ENCODE measurements around the gene SEC31B.
A peak's percentile ranks its signal among the peaks of the same experiment; 100 is the strongest.

SEC31B gene

GRCh38 chr10:100510533-100511308, 8.9 kb downstream of the SEC31B start:
- Histone ChIP-seq H3K4me3 (ENCODE audit: low read depth, low read length) (no peak overlapping the region), H3K27ac (ENCODE audit: low read depth, low read length) (no peak overlapping the region), H3K27me3 (ENCODE audit: insufficient read depth, low read length) (no peaks in the 10 kb centered on the region), H3K36me3 (ENCODE audit: insufficient read depth, low read length) (no peaks in the 10 kb centered on the region), H3K4me1 (ENCODE audit: control insufficient read depth, insufficient read depth, low read length, unreplicated experiment) (peaks cover 15% of the 10 kb centered on the region), H2AFZ (ENCODE audit: low read length, unreplicated experiment) (no peak overlapping the region), H3K79me2 (ENCODE audit: control insufficient read depth, insufficient read depth, low read length, unreplicated experiment) (no peaks in the 10 kb centered on the region)

- no peak overlapping the region for H3K27ac ChIP-seq (ENCODE audit: low read depth, low read length)
Measured at GRCh38 chr10:100509241-100509840, 10.3 kb downstream of the SEC31B start.

GRCh38 chr10:100508691-100509150, 10.9 kb downstream of the SEC31B start:
- Histone ChIP-seq H2AFZ (ENCODE audit: low read length, unreplicated experiment) (no peak overlapping the region), H3K27me3 (ENCODE audit: insufficient read depth, low read length) (no peaks in the 10 kb centered on the region), H3K36me3 (ENCODE audit: insufficient read depth, low read length) (no peaks in the 10 kb centered on the region), H3K79me2 (ENCODE audit: control insufficient read depth, insufficient read depth, low read length, unreplicated experiment) (no peaks in the 10 kb centered on the region), H3K27ac (ENCODE audit: low read depth, low read length) (no peak overlapping the region), H3K4me1 (ENCODE audit: control insufficient read depth, insufficient read depth, low read length, unreplicated experiment) (peaks cover 15% of the 10 kb centered on the region), H3K4me3 (ENCODE audit: low read depth, low read length) (no peak overlapping the region)

More at GRCh38 chr10:100509241-100509840, 10.3 kb downstream of the SEC31B start:
- no peaks in the 10 kb centered on the region for H3K79me2 ChIP-seq (ENCODE audit: control insufficient read depth, insufficient read depth, low read length, unreplicated experiment)
- H3K36me3 ChIP-seq (ENCODE audit: insufficient read depth, low read length), result no peaks in the 10 kb centered on the region
- no peaks in the 10 kb centered on the region for H3K27me3 ChIP-seq (ENCODE audit: insufficient read depth, low read length)
- no peak overlapping the region for H2AFZ ChIP-seq (ENCODE audit: low read length, unreplicated experiment)
- no peak overlapping the region for H3K4me3 ChIP-seq (ENCODE audit: low read depth, low read length)
- peaks cover 15% of the 10 kb centered on the region for H3K4me1 ChIP-seq (ENCODE audit: control insufficient read depth, insufficient read depth, low read length, unreplicated experiment)

GRCh38 chr10:100508266-100508665, 11.4 kb downstream of the SEC31B start:
- Histone ChIP-seq H2AFZ (ENCODE audit: low read length, unreplicated experiment) (no peak overlapping the region), H3K36me3 (ENCODE audit: insufficient read depth, low read length) (no peaks in the 10 kb centered on the region), H3K4me3 (ENCODE audit: low read depth, low read length) (no peak overlapping the region), H3K4me1 (ENCODE audit: control insufficient read depth, insufficient read depth, low read length, unreplicated experiment) (peaks cover 15% of the 10 kb centered on the region), H3K27ac (ENCODE audit: low read depth, low read length) (no peak overlapping the region), H3K79me2 (ENCODE audit: control insufficient read depth, insufficient read depth, low read length, unreplicated experiment) (no peaks in the 10 kb centered on the region), H3K27me3 (ENCODE audit: insufficient read depth, low read length) (no peaks in the 10 kb centered on the region)

- Histone ChIP-seq H3K27ac (ENCODE audit: low read depth, low read length) (no peak overlapping the region), H3K36me3 (ENCODE audit: insufficient read depth, low read length) (no peaks in the 10 kb centered on the region)
Measured at GRCh38 chr10:100507357-100507732, 12.3 kb downstream of the SEC31B start.

GRCh38 chr10:100506596-100507356, 12.9 kb downstream of the SEC31B start:
- Histone ChIP-seq H3K36me3 (ENCODE audit: insufficient read depth, low read length) (no peaks in the 10 kb centered on the region), H3K4me3 (ENCODE audit: low read depth, low read length) (no peak overlapping the region), H3K27me3 (ENCODE audit: insufficient read depth, low read length) (no peaks in the 10 kb centered on the region), H3K27ac (ENCODE audit: low read depth, low read length) (peak overlapping the region; percentile 12; the same call in 1 of the 2 replicates), H3K79me2 (ENCODE audit: control insufficient read depth, insufficient read depth, low read length, unreplicated experiment) (no peaks in the 10 kb centered on the region), H3K4me1 (ENCODE audit: control insufficient read depth, insufficient read depth, low read length, unreplicated experiment) (peaks cover 15% of the 10 kb centered on the region), H2AFZ (ENCODE audit: low read length, unreplicated experiment) (no peak overlapping the region)

More at GRCh38 chr10:100507357-100507732, 12.3 kb downstream of the SEC31B start:
- Histone ChIP-seq H3K4me1 (ENCODE audit: control insufficient read depth, insufficient read depth, low read length, unreplicated experiment) (peaks cover 15% of the 10 kb centered on the region), H3K79me2 (ENCODE audit: control insufficient read depth, insufficient read depth, low read length, unreplicated experiment) (no peaks in the 10 kb centered on the region), H2AFZ (ENCODE audit: low read length, unreplicated experiment) (no peak overlapping the region), H3K4me3 (ENCODE audit: low read depth, low read length) (no peak overlapping the region), H3K27me3 (ENCODE audit: insufficient read depth, low read length) (no peaks in the 10 kb centered on the region)

GRCh38 chr10:100505164-100505563, 14.5 kb downstream of the SEC31B start:
- H2AFZ ChIP-seq (ENCODE audit: low read length, unreplicated experiment), result no peak overlapping the region
- H3K4me3 ChIP-seq (ENCODE audit: low read depth, low read length), result no peak overlapping the region
- H3K27ac ChIP-seq (ENCODE audit: low read depth, low read length), result no peak overlapping the region
- no peaks in the 10 kb centered on the region for H3K79me2 ChIP-seq (ENCODE audit: control insufficient read depth, insufficient read depth, low read length, unreplicated experiment)
- no peaks in the 10 kb centered on the region for H3K27me3 ChIP-seq (ENCODE audit: insufficient read depth, low read length)
- no peaks in the 10 kb centered on the region for H3K36me3 ChIP-seq (ENCODE audit: insufficient read depth, low read length)
- peaks cover 15% of the 10 kb centered on the region for H3K4me1 ChIP-seq (ENCODE audit: control insufficient read depth, insufficient read depth, low read length, unreplicated experiment)

GRCh38 chr10:100504096-100504495, 15.6 kb downstream of the SEC31B start:
- Histone ChIP-seq H3K4me1 (ENCODE audit: control insufficient read depth, insufficient read depth, low read length, unreplicated experiment) (peaks cover 15% of the 10 kb centered on the region), H3K27ac (ENCODE audit: low read depth, low read length) (no peak overlapping the region), H2AFZ (ENCODE audit: low read length, unreplicated experiment) (no peak overlapping the region), H3K79me2 (ENCODE audit: control insufficient read depth, insufficient read depth, low read length, unreplicated experiment) (no peaks in the 10 kb centered on the region), H3K27me3 (ENCODE audit: insufficient read depth, low read length) (no peaks in the 10 kb centered on the region), H3K36me3 (ENCODE audit: insufficient read depth, low read length) (no peaks in the 10 kb centered on the region), H3K4me3 (ENCODE audit: low read depth, low read length) (no peak overlapping the region)

GRCh38 chr10:100502926-100503494, 16.7 kb downstream of the SEC31B start:
- Histone ChIP-seq H3K27ac (ENCODE audit: low read depth, low read length) (no peak overlapping the region), H3K4me3 (ENCODE audit: low read depth, low read length) (no peak overlapping the region), H2AFZ (ENCODE audit: low read length, unreplicated experiment) (no peak overlapping the region), H3K79me2 (ENCODE audit: control insufficient read depth, insufficient read depth, low read length, unreplicated experiment) (no peaks in the 10 kb centered on the region), H3K4me1 (ENCODE audit: control insufficient read depth, insufficient read depth, low read length, unreplicated experiment) (peaks cover 15% of the 10 kb centered on the region), H3K36me3 (ENCODE audit: insufficient read depth, low read length) (0 out of 2 replicates have a peak, but pooled peaks cover 4% of the 10 kb centered on the region), H3K27me3 (ENCODE audit: insufficient read depth, low read length) (no peaks in the 10 kb centered on the region)

GRCh38 chr10:100501423-100501822, 18.2 kb downstream of the SEC31B start:
- H2AFZ ChIP-seq (ENCODE audit: low read length, unreplicated experiment), result no peak overlapping the region
- no peak overlapping the region for H3K4me3 ChIP-seq (ENCODE audit: low read depth, low read length)
- no peak overlapping the region for H3K27ac ChIP-seq (ENCODE audit: low read depth, low read length)
- H3K4me1 ChIP-seq (ENCODE audit: control insufficient read depth, insufficient read depth, low read length, unreplicated experiment), result peaks cover 5% of the 10 kb centered on the region
- no peaks in the 10 kb centered on the region for H3K27me3 ChIP-seq (ENCODE audit: insufficient read depth, low read length)
- 0 out of 2 replicates have a peak, but pooled peaks cover 4% of the 10 kb centered on the region for H3K36me3 ChIP-seq (ENCODE audit: insufficient read depth, low read length)
- H3K79me2 ChIP-seq (ENCODE audit: control insufficient read depth, insufficient read depth, low read length, unreplicated experiment), result no peaks in the 10 kb centered on the region
